Measurements from ENCODE around the gene HCRT. TPM values are rescaled to one million over a fixed set of nuclear protein-coding genes. Genes with fewer than 3 reads are reported as not detected.
"Not testable (repeated sequence)": the region's sequence is repeated elsewhere in the genome, so short reads cannot be mapped to it uniquely, and the experiment has no call there.

Gene HCRT
- total RNA-seq, 5 donors from 2014 or later (not counting 1 experiment from before 2014, with no cell fraction given) = not detected

DNA sequence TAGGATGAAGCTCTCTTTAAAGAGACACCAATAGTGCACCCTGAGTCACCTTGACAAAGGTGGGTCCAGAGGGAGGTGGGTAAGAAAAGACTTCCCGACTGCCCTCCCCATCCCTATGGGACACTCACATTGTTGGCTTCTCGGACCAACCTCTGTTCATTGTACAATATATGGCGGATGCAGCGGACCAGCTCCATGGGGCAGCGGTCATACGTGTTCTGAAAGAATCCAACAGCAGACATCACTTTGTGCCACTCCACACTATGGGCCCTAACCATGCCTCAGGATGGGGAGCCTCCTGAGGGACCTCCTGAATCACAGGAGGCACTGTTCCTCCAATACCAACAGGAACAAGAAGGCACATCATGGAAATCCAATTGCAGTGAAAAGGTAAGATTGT is 39.4 kb upstream of the HCRT start:
- 98% methylated on average over 5 of the region's 6 CpGs for WGBS (ENCODE audit: insufficient coverage)
- peaks cover 11 to 69% of the 10 kb centered on the region in 2 donors for H3K36me3 ChIP-seq (ENCODE audit: control insufficient read depth in 2 of 2, extremely low read depth in 1 of 2, insufficient read depth in 1 of 2, low read length in 1 of 2)
- DNase-seq (no peak), ATAC-seq (replicated peaks in 1 of 4) (no peak)
- ChIA-PET CTCF (no interaction called here), POLR2A (interaction anchor here in 1 of 2 donors (0.6 kb wide), 1 partner anchor 189 kb away, joined by 15 read pairs; no protein-coding TSS in a partner anchor)
- peaks cover 7 to 14% (median 14%) of the 10 kb centered on the region in 3 donors for H3K4me1 Mint-ChIP-seq
- H3K4me3 Mint-ChIP-seq = no peak overlapping the region
- no peaks in the 10 kb centered on the region for H3K9me3 Mint-ChIP-seq
- H3K4me1 ChIP-seq (ENCODE audit: control insufficient read depth in 1 of 2, extremely low read depth in 1 of 2, insufficient read depth in 2 of 2, low read length in 2 of 2) = peaks cover 0 to 5% of the 10 kb centered on the region in 2 experiments
- peak overlapping the region in 1 of 2 donors; percentile 48 for H3K27ac Mint-ChIP-seq
- H3K27me3 ChIP-seq (replicated peaks in 1 of 2; ENCODE audit: control insufficient read depth in 2 of 2, extremely low read depth in 1 of 2, insufficient read depth in 2 of 2, low read length in 1 of 2) = no peaks in the 10 kb centered on the region
- H3K27me3 Mint-ChIP-seq = no peaks in the 10 kb centered on the region
- H3K9me3 ChIP-seq = no peaks in the 10 kb centered on the region
- peaks cover 30% of the 10 kb centered on the region for H3K36me3 Mint-ChIP-seq
- H3K4me3 ChIP-seq (ENCODE audit: control insufficient read depth in 1 of 2, extremely low read depth in 1 of 2, low read length in 1 of 2) = no peak overlapping the region
- H3K27ac ChIP-seq (ENCODE audit: low read length) = no peak overlapping the region

DNA sequence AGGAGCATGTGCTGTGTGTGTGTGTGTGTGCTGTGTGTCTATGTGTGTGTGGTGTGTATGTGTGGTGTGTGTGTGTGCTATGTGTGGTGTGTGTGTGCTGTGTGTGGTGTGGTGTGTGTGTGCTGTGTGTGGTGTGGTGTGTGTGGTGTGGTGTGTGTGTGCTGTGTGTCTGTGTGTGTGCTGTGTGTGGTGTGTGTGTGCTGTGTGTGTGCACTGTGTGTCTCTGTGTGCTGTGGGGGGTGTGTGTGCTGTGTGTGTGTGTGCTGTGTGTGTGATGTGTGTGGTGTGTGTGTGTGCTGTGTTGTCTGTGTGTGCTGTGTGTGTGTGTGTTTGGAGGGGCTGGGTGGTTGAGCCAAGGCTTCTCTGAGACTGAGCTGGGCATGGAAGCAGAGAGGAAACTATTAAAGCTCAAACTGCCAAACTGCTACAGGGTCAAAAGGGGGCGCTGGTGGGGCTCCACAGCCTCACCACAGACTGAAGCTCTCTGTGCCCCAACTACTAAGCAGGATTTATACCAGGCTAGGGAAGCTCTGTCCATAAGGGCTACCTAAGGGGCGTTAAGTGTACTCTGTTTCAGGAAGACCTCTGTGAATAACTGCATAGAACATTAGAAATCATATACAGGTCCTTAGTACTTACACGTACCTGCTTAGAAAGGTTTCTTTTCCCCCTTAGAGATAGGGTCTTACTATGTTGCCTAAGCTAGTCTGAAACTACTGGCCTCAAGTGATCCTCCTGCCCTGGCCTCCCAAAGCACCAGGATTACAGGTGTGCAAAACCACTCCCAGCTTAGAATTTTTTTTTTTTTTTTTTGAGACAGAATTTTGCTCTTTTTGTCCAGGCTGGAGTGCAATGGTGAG is 36.9 kb upstream of the HCRT start:
- POLR2A ChIA-PET = interaction anchor here (0.6 to 0.9 kb wide), 5 partner anchors 26 to 68 kb away, joined by 3 to 7 read pairs (median 4); partner anchors contain the start of gene STAT5A (in 1 of the 2)
- H3K36me3 ChIP-seq (ENCODE audit: control insufficient read depth in 2 of 2, extremely low read depth in 1 of 2, insufficient read depth in 1 of 2, low read length in 1 of 2) = peaks cover 4 to 68% of the 10 kb centered on the region in 2 donors
- Mint-ChIP-seq H3K9me3 (no peaks in the 10 kb centered on the region), H3K27me3 (no peaks in the 10 kb centered on the region), H3K27ac (peak overlapping the region; percentile 29 to 31), H3K36me3 (peaks cover 36% of the 10 kb centered on the region), H3K4me3 (no peak overlapping the region), H3K4me1 (peaks cover 0 to 14% (median 10%) of the 10 kb centered on the region in 3 donors)
- peak; percentile 87 to 95 (median 90) for ATAC-seq (replicated peaks in 1 of 4)
- 0% methylated on average over 1 of the region's 3 CpGs for WGBS (ENCODE audit: insufficient coverage)
- peaks cover 0 to 5% of the 10 kb centered on the region in 2 experiments for H3K4me1 ChIP-seq (ENCODE audit: control insufficient read depth in 1 of 2, extremely low read depth in 1 of 2, insufficient read depth in 2 of 2, low read length in 2 of 2)
- no peak overlapping the region for H3K4me3 ChIP-seq (ENCODE audit: control insufficient read depth in 1 of 2, extremely low read depth in 1 of 2, low read length in 1 of 2)
- no peak overlapping the region for H3K27ac ChIP-seq (ENCODE audit: low read length)
- no peaks in the 10 kb centered on the region for H3K27me3 ChIP-seq (replicated peaks in 1 of 2; ENCODE audit: control insufficient read depth in 2 of 2, extremely low read depth in 1 of 2, insufficient read depth in 2 of 2, low read length in 1 of 2)
- H3K9me3 ChIP-seq = no peaks in the 10 kb centered on the region
- CTCF ChIA-PET = interaction anchor here (0.5 to 2.1 kb wide), 35 partner anchors 14 to 308 kb away, joined by 3 to 25 read pairs (median 5); partner anchors contain the start of gene STAT5A (in 1 of the 2)
- peak; percentile 7 to 85 (median 57) for DNase-seq

DNA sequence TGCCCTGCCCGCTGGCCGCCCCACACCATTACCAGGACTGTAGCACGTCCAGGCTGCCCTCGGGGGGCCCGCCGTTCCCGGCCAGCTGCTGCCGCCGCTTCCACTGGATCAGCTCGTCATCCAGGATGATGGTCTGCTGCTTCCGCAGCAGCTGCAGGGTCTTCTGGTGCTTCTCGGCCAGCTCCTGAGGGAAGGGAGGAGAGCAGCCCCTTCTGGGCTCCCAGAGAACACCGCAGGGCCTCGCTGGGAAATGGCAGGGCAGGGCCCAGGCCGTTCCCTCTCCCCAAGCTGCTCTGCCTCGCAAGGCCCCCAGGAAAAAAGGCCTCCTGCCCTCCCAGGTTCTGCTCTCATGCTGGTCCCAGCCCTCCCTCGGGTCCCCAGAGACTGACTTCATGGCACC is 34.0 kb upstream of the HCRT start:
- Mint-ChIP-seq H3K4me1 (peaks cover 0 to 11% (median 7%) of the 10 kb centered on the region in 3 donors), H3K36me3 (peaks cover 45% of the 10 kb centered on the region)
- H3K27ac Mint-ChIP-seq; H3K27me3 Mint-ChIP-seq; H3K27me3 ChIP-seq (replicated peaks in 1 of 2; ENCODE audit: control insufficient read depth in 2 of 2, extremely low read depth in 1 of 2, insufficient read depth in 2 of 2, low read length in 1 of 2); ATAC-seq (replicated peaks in 1 of 4); DNase-seq; CTCF ChIA-PET; H3K27ac ChIP-seq (ENCODE audit: low read length); H3K4me3 ChIP-seq (ENCODE audit: control insufficient read depth in 1 of 2, extremely low read depth in 1 of 2, low read length in 1 of 2); H3K4me3 Mint-ChIP-seq; H3K9me3 ChIP-seq; H3K4me1 ChIP-seq (ENCODE audit: control insufficient read depth in 1 of 2, extremely low read depth in 1 of 2, insufficient read depth in 2 of 2, low read length in 2 of 2); H3K9me3 Mint-ChIP-seq: not testable (repeated sequence)
- WGBS (ENCODE audit: insufficient coverage) = no CpG with 5 or more reads among the region's 17 CpGs
- POLR2A ChIA-PET = interaction anchor here in 1 of 2 donors (0.5 kb wide), 1 partner anchor 98 kb away, joined by 3 read pairs; no protein-coding TSS in a partner anchor
- peaks cover 10 to 78% of the 10 kb centered on the region in 2 donors for H3K36me3 ChIP-seq (ENCODE audit: control insufficient read depth in 2 of 2, extremely low read depth in 1 of 2, insufficient read depth in 1 of 2, low read length in 1 of 2)

DNA sequence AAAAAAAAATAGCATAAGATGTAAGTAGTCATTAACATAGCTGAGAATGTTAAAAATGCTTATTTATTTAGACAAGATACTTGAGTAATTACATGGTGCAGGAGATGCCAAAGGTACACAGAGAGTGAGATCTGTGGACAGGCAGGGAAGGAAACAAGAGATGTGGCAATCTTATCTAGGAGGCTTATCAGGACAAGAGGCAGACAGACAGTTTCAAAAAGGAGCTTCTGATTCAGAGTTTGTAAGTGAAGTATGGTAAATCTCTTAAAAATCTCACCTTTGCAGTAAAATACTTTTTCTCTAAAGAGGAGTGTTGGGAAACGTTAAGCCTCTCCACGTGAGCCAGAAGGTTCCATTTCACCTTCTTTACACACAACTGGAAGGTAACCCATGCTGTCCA is 28.9 kb upstream of the HCRT start:
- Mint-ChIP-seq H3K4me3 (no peak overlapping the region), H3K36me3 (peaks cover 50% of the 10 kb centered on the region)

DNA sequence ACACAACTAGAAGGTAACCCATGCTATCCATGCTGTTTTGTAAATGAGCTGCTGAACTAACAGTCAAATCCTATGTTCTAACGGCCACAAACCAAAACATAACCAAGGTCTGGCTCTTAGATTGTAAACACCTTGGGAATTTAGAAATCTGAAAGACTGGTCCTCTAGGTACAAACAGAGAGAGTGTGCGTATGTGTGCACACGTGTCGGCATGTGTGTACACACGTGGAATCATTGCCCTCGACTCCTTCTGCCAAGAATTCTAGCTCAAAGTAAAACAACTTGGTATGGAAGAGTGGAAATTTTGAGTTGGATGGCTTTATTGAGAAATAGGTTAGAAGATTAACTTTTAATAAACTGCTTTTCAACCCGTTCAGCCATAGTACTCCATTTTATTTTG is 27.1 kb upstream of the HCRT start:
- Mint-ChIP-seq H3K4me1 (no peaks in the 10 kb centered on the region), H3K4me3 (no peak overlapping the region), H3K9me3 (no peaks in the 10 kb centered on the region), H3K27me3 (no peaks in the 10 kb centered on the region), H3K36me3 (peaks cover 48% of the 10 kb centered on the region), H3K27ac (no peak overlapping the region)
- POLR2A ChIA-PET = interaction anchor here (0.6 to 1.0 kb wide), 2 partner anchors 31 to 78 kb away, joined by 3 read pairs; no protein-coding TSS in a partner anchor
- no peaks in the 10 kb centered on the region for H3K4me1 ChIP-seq (ENCODE audit: control insufficient read depth in 1 of 2, extremely low read depth in 1 of 2, insufficient read depth in 2 of 2, low read length in 2 of 2)
- H3K27me3 ChIP-seq (replicated peaks in 1 of 2; ENCODE audit: control insufficient read depth in 2 of 2, extremely low read depth in 1 of 2, insufficient read depth in 2 of 2, low read length in 1 of 2) = no peaks in the 10 kb centered on the region
- no peak overlapping the region for H3K4me3 ChIP-seq (ENCODE audit: control insufficient read depth in 1 of 2, extremely low read depth in 1 of 2, low read length in 1 of 2)
- DNase-seq = no peak
- 94% methylated on average over 3 of the region's 7 CpGs for WGBS (ENCODE audit: insufficient coverage)
- H3K9me3 ChIP-seq = no peaks in the 10 kb centered on the region
- H3K36me3 ChIP-seq (ENCODE audit: control insufficient read depth in 2 of 2, extremely low read depth in 1 of 2, insufficient read depth in 1 of 2, low read length in 1 of 2) = peaks cover 26 to 92% of the 10 kb centered on the region in 2 donors
- no peak overlapping the region for H3K27ac ChIP-seq (ENCODE audit: low read length)
- no peak for ATAC-seq (replicated peaks in 1 of 4)
- CTCF ChIA-PET = no interaction called here

More for the DNA sequence above, 28.9 kb upstream of the HCRT start:
- ATAC-seq (replicated peaks in 1 of 4) (no peak), DNase-seq (no peak)
- Histone ChIP-seq H3K9me3 (no peaks in the 10 kb centered on the region), H3K36me3 (ENCODE audit: control insufficient read depth in 2 of 2, extremely low read depth in 1 of 2, insufficient read depth in 1 of 2, low read length in 1 of 2) (peaks cover 23 to 90% of the 10 kb centered on the region in 2 donors), H3K4me3 (ENCODE audit: control insufficient read depth in 1 of 2, extremely low read depth in 1 of 2, low read length in 1 of 2) (no peak overlapping the region), H3K27me3 (replicated peaks in 1 of 2; ENCODE audit: control insufficient read depth in 2 of 2, extremely low read depth in 1 of 2, insufficient read depth in 2 of 2, low read length in 1 of 2) (no peaks in the 10 kb centered on the region), H3K4me1 (ENCODE audit: control insufficient read depth in 1 of 2, extremely low read depth in 1 of 2, insufficient read depth in 2 of 2, low read length in 2 of 2) (no peaks in the 10 kb centered on the region), H3K27ac (ENCODE audit: low read length) (no peak overlapping the region)
- no peaks in the 10 kb centered on the region for H3K9me3 Mint-ChIP-seq
- H3K27ac Mint-ChIP-seq = no peak overlapping the region
- no peaks in the 10 kb centered on the region for H3K4me1 Mint-ChIP-seq
- H3K27me3 Mint-ChIP-seq = no peaks in the 10 kb centered on the region
- POLR2A ChIA-PET = interaction anchor here in 1 of 2 donors (0.6 kb wide), 1 partner anchor 34 kb away, joined by 4 read pairs; no protein-coding TSS in a partner anchor
- no CpG with 5 or more reads among the region's 2 CpGs for WGBS (ENCODE audit: insufficient coverage)
- CTCF ChIA-PET = no interaction called here

DNA sequence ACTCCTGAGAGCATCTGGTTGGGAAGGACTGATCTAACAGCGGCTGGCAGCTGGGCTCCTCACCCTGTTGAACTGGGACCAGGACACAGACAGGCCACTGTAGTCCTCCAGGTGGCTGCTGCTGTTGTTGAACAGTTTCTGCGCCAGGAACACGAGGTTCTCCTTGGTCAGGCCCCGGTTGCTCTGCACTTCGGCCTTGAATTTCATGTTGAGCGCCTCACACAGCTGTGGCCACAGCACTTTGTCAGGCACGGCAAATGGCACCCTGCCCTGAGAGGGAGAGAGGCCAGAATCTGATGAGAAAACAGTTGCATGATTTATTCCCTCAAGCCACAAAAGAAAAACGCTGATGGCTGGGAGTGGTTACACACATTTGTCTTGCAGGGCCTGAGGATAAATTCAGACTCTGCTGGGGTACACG is 26.7 kb upstream of the HCRT start:
- WGBS (ENCODE audit: insufficient coverage) = 70% methylated on average over 2 of the region's 9 CpGs
- ChIA-PET POLR2A (interaction anchor here (0.6 to 1.0 kb wide), 2 partner anchors 31 to 79 kb away, joined by 3 read pairs; no protein-coding TSS in a partner anchor), CTCF (interaction anchor here in 1 of 2 donors (0.7 kb wide), 1 partner anchor 108 kb away, joined by 4 read pairs; no protein-coding TSS in a partner anchor)
- not testable (repeated sequence) for H3K4me1 ChIP-seq (ENCODE audit: control insufficient read depth in 1 of 2, extremely low read depth in 1 of 2, insufficient read depth in 2 of 2, low read length in 2 of 2); H3K27me3 ChIP-seq (replicated peaks in 1 of 2; ENCODE audit: control insufficient read depth in 2 of 2, extremely low read depth in 1 of 2, insufficient read depth in 2 of 2, low read length in 1 of 2); H3K4me3 Mint-ChIP-seq; H3K4me1 Mint-ChIP-seq; H3K27ac ChIP-seq (ENCODE audit: low read length); H3K9me3 Mint-ChIP-seq; H3K27ac Mint-ChIP-seq; DNase-seq; H3K9me3 ChIP-seq; ATAC-seq (replicated peaks in 1 of 4); H3K4me3 ChIP-seq (ENCODE audit: control insufficient read depth in 1 of 2, extremely low read depth in 1 of 2, low read length in 1 of 2); H3K27me3 Mint-ChIP-seq
- H3K36me3 ChIP-seq (ENCODE audit: control insufficient read depth in 2 of 2, extremely low read depth in 1 of 2, insufficient read depth in 1 of 2, low read length in 1 of 2) = peaks cover 26 to 91% of the 10 kb centered on the region in 2 donors
- H3K36me3 Mint-ChIP-seq = peaks cover 46% of the 10 kb centered on the region

Measured in T-cell (primary cell).